Endothelial cell of umbilical vein (primary cell): ENCODE results near the gene MZB1. TPM values are rescaled to one million over a fixed set of nuclear protein-coding genes. Genes with fewer than 3 reads are reported as not detected.

ENCODE experiments used
- BruUV-seq: library from RNA; stranded (reverse); fragments of 400-500 nt; replicated peaks from 2 replicates; lab custom pipeline; 2021; lab: Mats Ljungman, UMichigan
- CTCF ChIA-PET: fragments of 300-600, 350-600 bp; sonication (Branson Sonifier 250); formaldehyde crosslinking; loops from one replicate; lab custom pipeline; 2021; ENCODE audit warnings: antibody characterized with exemption, inconsistent platforms; lab: Charles Lee
- POLR2A ChIA-PET: fragments of 300-600, 350-600 bp; sonication (Branson Sonifier 250); formaldehyde crosslinking; loops from one replicate; lab custom pipeline; 2021; ENCODE audit warnings: antibody characterized with exemption, inconsistent platforms; lab: Charles Lee
- DNase-seq: peaks from one replicate; pipeline ENCODE4 v3.0.0-alpha.2; 2011; ENCODE audit warnings: low read depth, low spot score
- FAIRE-seq: peaks from 2 replicates; lab custom pipeline; 2011; peaks lifted over from hg19 to GRCh38; lab: Jason Lieb, UNC
- H2AFZ ChIP-seq: 2 replicates; pipeline ENCODE4 v1.6.0; 2012; ENCODE audit warnings: low read depth, low read length, control low read depth, inconsistent platforms
- H3K27ac ChIP-seq: 2 replicates; pipeline ENCODE4 v1.5.1; 2011; ENCODE audit warnings: low read depth, mild to moderate bottlenecking, control low read depth, low read length, moderate library complexity; ENCODE audit not compliant: insufficient read depth
- H3K27me3 ChIP-seq, 2 experiments: 2 replicates each; pipeline versions ENCODE4 v1.6.0 to v1.6.1; 2011; ENCODE audit warnings: low read length in 2 of 2, mixed read lengths in 1 of 2; ENCODE audit not compliant: control insufficient read depth in 2 of 2, insufficient read depth in 2 of 2
- H3K36me3 ChIP-seq, 2 experiments: 2 replicates in 1 of 2; 3 replicates in 1 of 2; pipeline ENCODE4 v1.5.1; 2011; ENCODE audit warnings: low read length in 2 of 2, mild to moderate bottlenecking in 1 of 2, moderate library complexity in 1 of 2; ENCODE audit not compliant: control insufficient read depth in 2 of 2, insufficient read depth in 2 of 2; ENCODE audit errors: extremely low read depth in 1 of 2
- H3K4me1 ChIP-seq: 3 replicates; pipeline ENCODE4 v1.5.1; 2011; ENCODE audit warnings: mild to moderate bottlenecking, low read length; ENCODE audit not compliant: control insufficient read depth, insufficient read depth; ENCODE audit errors: extremely low read depth
- H3K4me2 ChIP-seq: 2 replicates; pipeline ENCODE4 v1.6.1; 2011; ENCODE audit warnings: low read length, control low read depth, mixed read lengths; ENCODE audit not compliant: insufficient read depth
- H3K4me3 ChIP-seq, 3 experiments: fragments of 200-600 bp in 1 of 3; sonication (generic), shearing (Covaris generic) in 1 of 3; replicated peaks in 1 of 3; 2 replicates each; pipeline ENCODE4 v1.5.1; 2011 to 2016; ENCODE audit warnings: control low read depth in 3 of 3, low read length in 3 of 3, mild to moderate bottlenecking in 2 of 3, inconsistent platforms in 1 of 3, low read depth in 1 of 3, moderate library complexity in 1 of 3; ENCODE audit not compliant: insufficient read depth in 1 of 3
- H3K79me2 ChIP-seq: 2 replicates; pipeline ENCODE4 v1.6.0; 2012; ENCODE audit warnings: low read length, inconsistent platforms; ENCODE audit not compliant: control insufficient read depth, insufficient read depth
- H3K9ac ChIP-seq: replicated peaks from 2 replicates; pipeline ENCODE3; 2011; ENCODE audit warnings: low read length, control low read depth; ENCODE audit not compliant: insufficient read depth; ENCODE audit errors: extremely low read depth
- H3K9me1 ChIP-seq: replicated peaks from 3 replicates; pipeline ENCODE4 v1.6.0; 2011; ENCODE audit warnings: mild to moderate bottlenecking, low read length; ENCODE audit not compliant: control insufficient read depth, insufficient read depth; ENCODE audit errors: extremely low read depth
- H3K9me3 ChIP-seq: replicated peaks from 2 replicates; pipeline ENCODE4 v1.5.1; 2012; ENCODE audit warnings: low read length, inconsistent platforms; ENCODE audit not compliant: control insufficient read depth, insufficient read depth
- H4K20me1 ChIP-seq: replicated peaks from 2 replicates; pipeline ENCODE3; 2011; ENCODE audit warnings: mild to moderate bottlenecking, low read length; ENCODE audit not compliant: control insufficient read depth, insufficient read depth; ENCODE audit errors: extremely low read depth
- JUN ChIP-seq: IDR thresholded peaks from 2 replicates; pipeline ENCODE4 v1.6.1; 2011; ENCODE audit warnings: borderline replicate concordance, low read depth; ENCODE audit not compliant: insufficient read length, insufficient read depth
- POLR2AphosphoS5 ChIP-seq: IDR thresholded peaks from 2 replicates; pipeline ENCODE4 v1.6.1; 2012; ENCODE audit warnings: low read depth, mild to moderate bottlenecking, control low read depth, low read length, moderate library complexity; ENCODE audit not compliant: insufficient read depth
- dilution Hi-C: fragments of 300-500 bp; cut with MboI; formaldehyde crosslinking; loops from one replicate; pipeline ENCODE4 v1.15.0; 2019; ENCODE audit warnings: low sequenced_read_pairs; ENCODE audit not compliant: extremely low pct_ligation_motif_present
- intact Hi-C: fragments of 100-400 bp; cut with micrococcal nuclease; formaldehyde crosslinking; loops from one replicate; pipeline ENCODE4 v1.10.0; 2022
- polyA plus RNA-seq, 4 experiments: library from polyadenylated mRNA; depleted of rRNA in 3 of 4; stranded (reverse) in 3 of 4; unstranded in 1 of 4; fragments of >200 nt; gene quantifications; 2 replicates each; pipeline versions ENCODE4 v1.2.1 to v1.2.3, GENCODE V29; 2011 to 2012; ENCODE audit warnings: missing spikeins in 1 of 4
- total RNA-seq: library from RNA; stranded (reverse); gene quantifications from 2 replicates; pipeline ENCODE4 v1.2.3, GENCODE V29; 2021

Gene MZB1
- total and polyA plus RNA-seq, 2 donors (not counting 3 experiments of a cell fraction or from before 2014, with no cell fraction given) = not detected

GRCh38 chr5:139399501-139400121 is 9.9 kb upstream of the MZB1 start:
- no peak for DNase-seq
- Histone ChIP-seq H3K4me2 (no peak overlapping the region), H4K20me1 (no peaks in the 10 kb centered on the region), H3K9me1 (no peaks in the 10 kb centered on the region), H3K27ac (no peak overlapping the region), H3K27me3 (peaks cover 0 to under 1% of the 10 kb centered on the region in 2 experiments), H3K9me3 (no peaks in the 10 kb centered on the region), H2AFZ (no peak overlapping the region), H3K79me2 (no peaks in the 10 kb centered on the region), H3K9ac (no peak overlapping the region), H3K4me3 (no peak overlapping the region), H3K36me3 (no peaks in the 10 kb centered on the region), H3K4me1 (peaks cover 13% of the 10 kb centered on the region)
- no peak for TF ChIP-seq JUN
- intact Hi-C loops = loop anchor here (10.0 kb wide), 1 partner anchor 205 kb away; the partner anchor contains the start of gene SIL1
- POLR2A ChIA-PET = no interaction called here
- CTCF ChIA-PET = interaction anchor here (1.6 kb wide), 1 partner anchor 9 kb away, joined by 7 read pairs; no protein-coding TSS in a partner anchor
- FAIRE-seq = no peak
- BruUV-seq = no TSS peak
- dilution Hi-C loops = no loop called here

GRCh38 chr5:139397921-139398320 is 8.2 kb upstream of the MZB1 start:
- no peak for DNase-seq
- peak; percentile 24 for FAIRE-seq
- intact Hi-C loops = no loop called here
- Histone ChIP-seq H3K9me1 (no peaks in the 10 kb centered on the region), H3K4me1 (peaks cover 7% of the 10 kb centered on the region), H3K27me3 (peaks cover 7 to 14% of the 10 kb centered on the region in 2 experiments), H3K9ac (no peak overlapping the region), H3K27ac (no peak overlapping the region), H3K36me3 (no peaks in the 10 kb centered on the region), H3K4me3 (no peak overlapping the region), H4K20me1 (no peaks in the 10 kb centered on the region), H2AFZ (no peak overlapping the region), H3K79me2 (no peaks in the 10 kb centered on the region), H3K9me3 (no peaks in the 10 kb centered on the region), H3K4me2 (no peak overlapping the region)
- dilution Hi-C loops = no loop called here
- BruUV-seq = no TSS peak
- POLR2A ChIA-PET = no interaction called here
- no peak for TF ChIP-seq POLR2AphosphoS5
- CTCF ChIA-PET = no interaction called here
